DMS53 treated with DMSO at 0.1 percent for 48 hours (cell line): ENCODE results near the gene MBNL1.

Experiments used
- DNase-seq: peaks from one replicate; lab custom pipeline; 2025; ENCODE audit not compliant: unreplicated experiment; lab: John Stamatoyannopoulos, UW

Gene MBNL1

DNA sequence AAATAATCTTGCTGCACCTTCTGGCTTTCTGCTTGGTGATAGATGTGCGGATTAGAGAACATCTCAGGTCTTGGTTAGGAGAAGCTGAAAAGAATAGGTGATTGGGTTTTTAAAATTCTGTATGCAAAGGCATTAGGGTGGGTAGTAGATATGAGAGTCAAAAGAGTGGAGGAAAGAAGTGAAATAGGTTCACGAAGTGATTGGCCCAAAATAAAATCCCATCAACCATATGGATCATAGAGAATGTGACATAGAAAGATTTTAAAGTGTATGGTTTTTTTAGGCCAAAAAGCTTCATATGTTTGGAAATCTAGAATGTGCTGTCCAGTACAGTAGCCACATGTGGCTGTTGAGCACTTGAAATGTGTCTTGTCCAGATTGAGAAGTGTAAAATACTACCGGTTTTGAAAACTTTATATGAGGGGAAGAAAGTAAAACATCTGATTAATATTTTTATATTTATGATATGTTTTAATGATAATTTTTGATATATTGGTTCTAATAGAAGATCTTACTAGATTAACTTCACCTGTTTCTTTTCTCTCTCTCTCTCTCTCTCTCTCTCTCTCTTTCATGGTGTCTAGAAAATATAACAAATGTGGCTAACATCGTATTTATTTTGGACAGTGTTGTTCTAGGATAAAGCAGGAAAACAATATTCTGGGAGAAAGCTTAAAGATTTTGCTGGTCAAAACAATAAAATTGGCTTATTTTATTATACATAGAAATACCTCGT, 2.9 kb downstream of the MBNL1 start:
- no peak for DNase-seq

DNA sequence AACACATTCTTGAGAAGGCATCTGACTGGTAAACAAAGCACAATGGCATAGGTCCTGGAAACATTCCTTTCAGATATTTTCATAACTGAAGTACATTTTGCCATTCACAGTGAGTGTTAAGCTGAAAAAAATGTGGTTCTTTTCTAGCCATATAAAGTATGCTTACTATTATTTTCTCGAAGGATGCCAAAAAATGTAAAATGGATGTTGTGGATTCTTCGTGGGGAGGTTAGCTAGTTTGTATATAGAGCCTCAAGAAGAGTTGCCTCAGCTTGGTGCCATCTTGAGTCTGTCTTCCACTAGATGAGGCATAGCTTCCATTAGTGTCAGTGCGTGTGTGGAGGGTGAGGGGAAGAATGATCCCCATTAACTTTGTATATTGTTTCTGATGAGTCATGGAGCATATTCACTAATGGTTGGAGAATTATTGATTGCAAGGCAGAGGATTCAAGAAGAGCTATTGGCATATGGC, 4.1 kb downstream of the MBNL1 start:
- no peak for DNase-seq

DNA sequence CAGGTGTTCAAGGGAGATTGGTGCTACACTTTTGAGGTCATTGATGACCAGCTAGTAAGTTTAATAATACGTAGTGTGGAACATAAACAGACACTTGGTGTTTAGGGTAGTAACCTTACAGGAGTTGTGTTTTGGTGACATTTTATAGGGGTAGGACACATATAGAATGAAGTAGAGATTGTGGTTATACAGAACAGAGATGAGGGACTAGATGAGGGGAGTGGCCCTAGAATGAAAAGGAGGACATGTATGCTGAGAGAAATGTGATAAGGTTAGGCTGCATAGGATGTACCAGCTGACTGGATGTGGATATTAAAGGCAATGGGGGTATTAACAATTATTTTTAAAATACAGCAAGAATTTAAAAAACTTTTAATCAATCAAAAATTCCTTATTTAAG, 8.0 kb downstream of the MBNL1 start:
- no peak for DNase-seq

DNA sequence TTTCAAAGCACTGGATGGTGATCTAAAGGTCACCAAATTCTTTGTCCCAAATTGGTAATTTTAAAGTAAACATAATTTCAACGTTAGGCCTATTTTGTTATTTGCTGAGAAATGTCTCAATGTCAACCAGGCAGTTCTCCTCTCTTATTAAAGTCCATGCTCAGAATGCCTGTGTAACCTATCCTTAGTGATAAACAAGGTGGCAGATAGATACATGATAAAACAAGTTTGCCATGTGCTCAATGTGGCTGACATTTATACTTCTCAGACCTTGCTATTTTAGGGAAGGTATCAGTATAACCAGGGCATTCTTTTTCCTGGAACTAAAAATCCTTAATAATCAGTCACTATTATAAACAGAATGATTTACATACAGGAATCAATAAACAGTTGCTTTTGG, 8.5 kb downstream of the MBNL1 start:
- DNase-seq: no peak

DNA sequence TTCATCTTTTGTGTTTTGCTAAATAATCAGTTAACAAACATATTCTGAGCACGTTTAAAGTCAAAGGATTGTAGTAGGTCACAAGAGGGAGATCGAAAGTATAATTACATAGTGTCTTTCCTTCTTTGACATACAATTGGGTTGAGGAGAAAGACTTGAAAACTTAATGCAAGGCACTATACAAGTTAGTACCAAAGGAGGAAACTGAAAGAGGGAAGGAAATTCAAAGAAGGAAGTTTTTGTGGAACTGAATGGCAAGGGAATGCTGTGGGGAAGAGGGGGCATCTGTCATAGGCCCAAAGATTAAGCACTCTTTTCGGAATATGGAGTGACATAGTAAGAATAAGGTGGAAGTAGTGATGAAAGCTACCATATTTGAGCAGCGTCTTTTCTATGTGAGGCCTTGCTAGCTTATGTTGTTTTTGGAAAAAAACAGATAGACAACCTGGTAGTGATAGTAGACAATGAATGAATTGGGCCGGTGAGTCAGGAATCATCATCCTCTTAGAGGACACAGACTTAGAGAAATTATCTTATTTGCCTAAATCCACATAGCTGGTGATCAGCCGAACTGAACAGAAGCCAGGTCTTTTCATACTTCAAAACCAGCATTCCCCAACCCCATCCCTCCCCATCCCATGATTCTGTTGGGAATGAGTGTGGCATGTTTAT, 10.2 kb downstream of the MBNL1 start:
- DNase-seq: no peak

DNA sequence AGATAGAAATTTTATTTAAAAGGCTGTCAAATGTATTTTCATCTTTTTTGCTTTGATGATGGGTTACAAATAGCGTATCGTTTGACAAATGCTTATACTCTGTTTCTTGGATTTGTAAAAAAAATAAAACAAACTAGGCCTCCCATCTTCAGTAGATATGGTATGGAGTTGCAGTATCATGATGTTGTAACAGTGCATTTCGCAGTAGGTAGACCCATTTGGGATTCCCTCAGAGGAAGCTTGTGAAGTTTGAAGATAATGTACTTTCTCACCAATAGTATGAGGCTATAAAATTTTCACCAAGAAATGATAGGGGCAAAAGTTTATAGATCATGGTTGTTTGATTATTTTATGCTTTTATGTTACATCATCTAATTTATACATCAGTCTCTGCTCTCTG, 10.8 kb downstream of the MBNL1 start:
- DNase-seq: no peak

DNA sequence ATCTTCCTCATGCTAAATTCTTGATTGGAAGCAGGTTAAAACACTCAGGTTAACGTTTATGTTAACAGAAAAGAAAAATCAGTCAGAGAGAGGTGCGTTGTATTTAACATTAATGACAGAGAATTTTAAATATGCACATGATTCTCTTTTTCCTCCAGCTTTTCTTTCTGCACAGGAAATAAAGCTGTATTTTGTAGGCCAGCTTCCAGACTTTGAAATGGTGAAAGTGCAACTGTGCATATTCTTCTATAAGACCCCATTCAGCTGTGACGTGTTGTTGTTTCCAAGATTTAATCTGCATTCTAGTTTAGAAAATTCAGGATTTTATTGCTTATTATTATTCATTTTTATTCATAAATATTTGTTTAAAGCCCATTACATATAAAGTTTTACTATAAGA, 11.8 kb downstream of the MBNL1 start:
- DNase-seq: no peak

DNA sequence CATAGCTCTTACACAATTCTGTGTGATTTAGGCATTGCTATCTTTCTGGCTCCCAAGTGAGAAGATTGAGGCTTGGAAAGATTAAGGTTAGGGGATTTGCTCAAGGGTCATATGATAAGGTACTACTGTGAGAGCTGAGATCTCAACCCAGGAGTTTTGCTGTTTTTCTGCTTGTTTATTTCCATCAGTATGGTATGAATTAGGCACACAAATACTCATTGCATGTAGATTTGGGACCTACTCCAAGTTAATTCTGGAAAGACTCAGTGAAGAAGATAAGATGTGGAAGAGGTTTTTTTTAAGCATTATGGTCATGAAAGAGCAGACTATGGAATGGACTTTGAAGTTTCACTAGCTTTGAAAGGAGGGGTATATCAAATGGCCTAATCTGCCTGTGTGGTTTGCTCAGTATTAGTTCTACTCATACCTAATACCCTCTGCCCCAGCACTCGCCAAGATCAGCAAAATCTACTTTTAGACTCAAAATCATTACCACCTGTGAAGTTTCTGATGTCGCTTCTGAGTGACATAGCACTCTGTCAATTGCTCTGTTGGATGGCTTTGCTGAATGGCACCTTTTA, 12.5 kb downstream of the MBNL1 start:
- DNase-seq: no peak

DNA sequence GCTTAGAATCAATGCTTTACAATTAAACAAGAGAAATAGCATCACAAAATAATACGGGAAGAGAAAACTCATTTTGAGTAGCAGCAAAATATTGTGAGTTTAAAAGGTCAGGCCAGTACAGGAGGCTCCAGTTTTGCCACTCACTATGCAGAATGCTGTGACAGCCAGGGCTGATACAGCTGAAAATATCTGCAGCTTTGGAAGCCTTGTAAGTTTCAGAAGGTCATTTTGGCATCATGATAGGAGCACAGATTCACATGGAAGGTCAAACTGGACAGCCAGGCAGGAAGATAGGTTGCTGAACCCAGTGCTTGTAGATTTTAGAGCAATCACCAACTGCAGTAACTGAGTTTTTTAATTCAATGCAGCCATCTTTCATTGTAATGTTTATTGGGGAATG, 14.1 kb downstream of the MBNL1 start:
- no peak for DNase-seq

DNA sequence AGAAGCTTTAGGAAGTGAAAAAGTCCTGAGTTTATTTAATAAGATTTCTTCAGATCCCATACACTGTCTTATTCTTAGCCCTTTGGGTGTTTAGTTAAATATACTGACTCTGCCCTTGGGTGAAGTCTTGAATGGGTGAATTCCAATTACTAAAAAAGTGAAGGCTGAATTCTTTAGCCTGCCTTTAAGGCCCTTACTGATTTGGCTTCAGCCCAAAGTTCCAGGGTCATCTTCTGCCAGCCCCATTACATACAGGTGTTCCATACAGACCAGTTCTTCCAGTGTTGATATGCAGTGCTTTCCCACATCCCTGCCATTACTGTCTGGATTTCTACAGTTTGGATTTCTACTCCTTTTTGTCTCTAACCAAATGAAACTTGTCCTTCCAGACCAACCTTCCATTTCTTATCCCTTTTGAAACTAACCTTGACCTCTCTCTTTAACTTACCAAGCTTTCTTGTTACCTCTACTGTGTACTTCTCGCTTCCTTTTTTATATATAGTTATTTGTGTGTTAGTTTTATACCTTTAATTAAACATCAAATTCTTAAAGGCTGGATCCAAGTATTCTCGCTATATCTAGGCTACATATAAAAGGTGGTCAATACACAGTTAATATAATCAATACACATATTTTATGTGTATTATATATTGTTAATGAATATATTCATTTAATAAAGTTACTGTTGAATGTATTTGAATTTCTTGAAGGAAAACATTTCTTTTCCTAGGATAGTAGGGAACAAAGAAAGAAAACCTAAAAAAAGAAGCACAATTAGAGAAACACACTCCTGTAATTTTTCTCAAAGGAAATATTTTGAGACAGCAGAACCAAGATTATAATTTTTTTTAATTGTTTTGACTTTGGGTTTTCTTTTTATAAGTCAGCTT, 15.0 kb downstream of the MBNL1 start:
- no peak for DNase-seq

DNA sequence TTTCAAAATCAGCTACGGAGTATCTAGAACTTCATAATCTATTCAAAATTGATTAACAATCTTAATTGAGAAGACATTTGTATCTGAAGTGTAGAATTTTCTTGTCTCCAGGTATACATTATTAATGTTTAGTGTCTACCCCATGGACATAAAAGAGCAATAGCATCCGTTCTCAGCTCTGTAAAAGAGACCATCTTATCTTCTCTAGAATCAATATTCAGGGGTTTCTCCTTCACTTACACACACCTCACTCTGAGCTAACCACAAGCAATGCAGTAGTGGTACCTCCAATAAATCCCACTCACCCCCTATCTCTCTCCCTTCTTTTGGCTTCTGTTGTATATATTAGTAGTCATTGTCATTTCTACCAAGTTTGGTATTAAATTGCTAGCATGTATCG, 16.2 kb downstream of the MBNL1 start:
- DNase-seq: no peak

DNA sequence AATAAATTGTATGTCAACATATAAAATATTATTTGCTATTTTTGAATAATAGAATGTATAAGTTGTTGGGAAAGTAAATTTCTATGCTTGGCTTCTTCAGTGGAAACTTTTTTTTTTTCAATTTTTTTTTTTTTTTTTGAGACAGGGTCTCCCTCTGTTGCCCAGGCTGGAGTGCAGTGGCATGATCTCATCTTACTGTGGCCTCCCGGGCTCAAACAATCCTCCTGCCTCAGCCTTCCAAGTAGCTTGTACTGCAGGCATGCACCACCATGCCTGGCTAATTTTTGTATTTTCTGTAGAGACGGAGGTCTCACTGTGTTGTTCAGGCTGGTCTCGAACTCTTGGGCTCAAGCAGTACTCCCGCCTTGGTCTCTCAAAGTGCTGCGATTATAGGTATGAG, 16.8 kb downstream of the MBNL1 start:
- no peak for DNase-seq

DNA sequence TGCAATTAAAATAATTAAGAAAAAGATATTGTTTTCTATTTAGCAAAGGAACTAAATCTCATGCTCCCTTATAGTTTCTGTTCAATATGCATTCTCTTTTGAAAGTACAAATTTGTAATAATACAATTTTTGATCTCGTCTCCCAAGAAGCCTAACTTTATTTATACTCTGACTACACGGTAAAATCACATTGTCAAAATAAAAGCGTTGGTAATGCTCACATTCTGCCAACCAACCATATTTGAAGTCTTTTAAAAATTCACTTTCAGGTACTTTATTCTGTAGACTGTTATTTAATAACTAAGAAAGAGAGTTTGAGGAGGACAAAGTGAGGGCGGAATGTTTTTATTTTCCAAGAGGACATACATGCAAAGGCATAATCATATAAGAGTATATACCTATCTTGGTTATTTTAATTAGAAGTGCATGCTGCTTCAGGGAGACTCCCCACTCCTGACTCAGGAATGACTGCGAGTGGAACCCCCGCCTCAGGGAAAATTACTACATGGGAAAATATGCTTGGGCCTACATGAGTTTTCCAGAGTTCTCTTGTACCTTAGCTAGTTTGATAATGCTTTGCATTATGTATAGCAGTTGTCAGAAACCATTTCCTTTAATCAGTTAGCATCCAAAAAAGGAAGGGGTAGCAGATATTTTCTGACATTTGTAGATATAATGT, 19.3 kb downstream of the MBNL1 start:
- no peak for DNase-seq

DNA sequence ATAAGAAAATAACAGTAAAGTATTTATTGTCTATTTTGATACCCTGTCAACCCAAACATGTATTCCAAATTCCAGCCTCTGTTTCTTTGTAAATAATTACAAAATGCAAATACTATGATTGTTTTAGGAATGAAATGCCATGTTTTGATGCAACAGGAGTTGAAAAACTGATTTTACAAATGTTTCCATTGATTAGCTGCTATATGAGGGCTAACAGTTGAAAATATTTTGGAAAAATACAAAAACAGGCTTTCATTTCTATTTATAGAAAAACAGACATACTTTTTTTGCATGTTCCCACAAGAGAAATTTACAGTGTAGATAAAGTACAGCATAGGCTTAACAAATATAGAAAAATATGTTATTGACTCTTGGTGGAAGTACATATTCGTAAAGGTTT, 20.0 kb downstream of the MBNL1 start:
- no peak for DNase-seq

DNA sequence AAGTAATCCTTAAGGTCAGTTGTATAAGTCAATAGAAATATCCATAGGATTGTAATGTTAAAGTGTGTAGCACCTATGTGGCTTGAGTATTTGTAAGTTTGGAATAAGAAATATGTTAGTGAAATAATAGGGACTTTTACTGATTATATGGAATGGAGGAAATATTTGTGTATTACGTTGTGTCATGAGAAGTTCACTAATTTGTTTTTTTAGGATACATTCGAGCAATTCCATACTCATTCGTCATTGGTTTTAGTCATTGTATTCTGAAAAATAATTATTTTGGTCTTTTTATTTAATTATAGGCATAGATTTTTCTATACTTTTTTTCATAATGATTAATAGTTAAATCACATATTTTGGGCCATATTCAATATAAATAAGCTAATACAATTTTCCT, 21.0 kb downstream of the MBNL1 start:
- no peak for DNase-seq

DNA sequence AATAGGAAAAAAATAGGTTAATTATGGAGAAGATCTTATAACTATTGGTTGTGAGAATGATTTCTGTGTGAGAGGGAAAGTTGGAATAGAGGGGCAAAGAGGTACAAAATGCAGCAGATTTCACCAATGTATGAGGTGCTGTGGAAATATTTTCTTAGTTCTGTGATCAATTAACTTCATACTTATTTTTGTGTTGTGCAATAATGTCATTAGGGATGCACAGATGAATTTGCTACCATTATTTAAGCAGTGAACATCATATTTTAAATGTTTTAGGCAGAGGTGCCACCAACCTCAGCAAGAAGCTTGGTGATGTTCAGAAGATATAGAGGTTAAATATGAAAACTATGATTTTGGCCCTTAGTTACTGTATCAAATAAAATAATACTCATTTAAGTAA, 21.6 kb downstream of the MBNL1 start:
- no peak for DNase-seq

DNA sequence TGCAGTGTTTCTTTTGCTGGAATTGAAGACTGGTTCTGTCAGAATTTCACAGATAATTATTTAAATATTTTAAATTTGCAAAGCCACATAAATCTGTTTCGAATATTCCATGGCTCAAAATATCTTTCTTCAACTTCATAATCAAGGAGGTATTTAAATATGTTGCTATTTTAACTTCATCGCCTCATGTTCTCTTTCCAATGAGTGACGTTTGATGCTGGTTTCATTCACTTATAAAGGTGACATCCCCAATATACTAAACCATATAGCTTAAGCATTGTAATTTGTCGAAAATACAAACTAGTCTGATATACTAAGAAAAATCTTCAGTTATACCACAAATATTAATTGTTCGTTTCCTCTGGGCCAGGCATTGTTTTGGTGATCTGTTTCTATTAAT, 22.5 kb downstream of the MBNL1 start:
- DNase-seq: no peak

DNA sequence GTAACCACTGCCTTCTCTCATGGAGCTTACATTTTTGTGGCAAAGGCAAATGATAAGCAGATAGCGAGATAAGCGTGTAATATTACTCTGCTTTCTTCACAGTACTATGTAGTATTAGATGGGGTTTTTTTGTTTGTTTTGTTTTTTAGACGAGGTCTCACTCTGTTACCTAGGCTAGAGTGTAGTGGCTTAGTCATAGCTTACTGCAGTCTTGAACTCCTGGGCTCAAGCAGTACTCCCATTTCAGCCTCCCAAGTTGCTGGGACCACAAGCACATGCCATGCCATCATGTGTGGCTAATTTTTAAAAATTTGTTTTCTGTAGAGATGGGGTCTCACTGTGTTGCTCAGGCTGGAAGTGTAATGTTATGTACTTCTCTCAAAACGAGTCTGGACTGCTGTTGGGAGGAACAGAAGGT, 22.9 kb downstream of the MBNL1 start:
- no peak for DNase-seq

DNA sequence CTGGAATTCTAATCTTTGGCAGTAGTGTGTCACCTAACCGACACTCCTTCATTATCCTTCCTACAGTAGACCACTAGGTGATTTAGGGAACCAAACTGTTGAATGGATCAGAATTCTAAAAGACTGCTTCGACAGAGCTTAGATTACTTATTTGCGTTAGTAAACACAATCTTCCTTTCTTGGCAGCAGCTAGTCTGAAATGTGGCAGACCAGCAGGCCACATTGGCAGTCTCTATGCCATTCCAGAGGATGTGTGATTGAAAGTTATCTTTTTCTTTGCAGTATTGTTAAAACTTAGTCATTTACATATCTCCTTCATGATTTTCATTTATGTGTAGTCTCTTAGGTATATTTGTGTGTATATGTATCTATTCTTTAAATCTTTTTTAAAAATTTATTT, 23.6 kb downstream of the MBNL1 start:
- DNase-seq: no peak

DNA sequence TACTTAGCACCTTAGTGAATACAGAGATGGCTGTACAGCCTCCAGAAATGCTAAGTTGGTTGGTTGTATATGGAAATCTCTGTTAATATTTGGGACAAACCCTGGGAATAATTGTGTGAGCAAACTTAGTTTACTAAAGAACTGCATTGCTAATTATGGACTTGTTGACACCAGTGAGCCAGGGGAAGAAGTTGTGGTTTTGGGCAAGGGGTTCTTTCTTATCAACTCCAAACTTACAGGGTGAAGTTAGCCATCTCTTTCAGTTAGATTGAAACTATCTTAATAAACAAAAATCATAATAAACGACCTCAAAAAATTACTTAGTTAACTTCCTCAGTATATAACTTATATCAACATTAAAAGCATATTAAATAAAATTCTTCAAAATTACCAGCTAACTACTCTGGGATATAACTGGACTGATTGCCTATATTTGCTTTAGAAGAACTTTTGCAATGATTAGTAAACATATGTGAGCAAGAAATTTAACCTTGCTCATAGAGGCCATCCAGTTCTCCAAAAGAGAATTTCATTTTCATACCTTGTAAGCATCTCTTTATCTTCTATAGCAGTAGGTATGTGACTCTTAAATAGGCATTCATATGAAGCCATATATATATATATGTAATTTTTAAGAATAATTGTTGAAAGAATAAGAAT, 24.7 kb downstream of the MBNL1 start:
- DNase-seq: no peak
